Posterior vena cava (tissue), 2 donors: ENCODE measurements around the gene CLEC16A. TPM values are rescaled to one million over a fixed set of nuclear protein-coding genes. Genes with fewer than 3 reads are reported as not detected.

Experiments
- DNase-seq: peaks from one replicate; pipeline ENCODE4 v3.0.0-alpha.2; 2020; ENCODE audit warnings: low spot score
- intact Hi-C, 2 donors: fragments of 100-400 bp; cut with DNase I; formaldehyde crosslinking; loops; one replicate each; pipeline versions ENCODE4 v1.14.1 to v1.14.2; 2022 to 2023
- total RNA-seq, 2 donors: library from RNA; stranded (reverse); fragmentation: NEBNext Ultra II Directional; extraction: Animal tissue kit (Norgen Biotek cat#: 25700); gene quantifications; one replicate each; pipeline ENCODE4 v1.2.1, GENCODE V29; 2021
- donor health status: DM: yes; HTN: yes; CAD: no.
- donor health status: DM: yes; HTN: yes; CAD: no.

CLEC16A gene
- total RNA-seq, 2 donors from 2014 or later, result 19.4 to 20.1 TPM

GRCh38 chr16:10978871-10979446 lies 34.6 kb downstream of the CLEC16A start:
- DNase-seq, result no peak
- intact Hi-C loops, result no loop called here

- no peak for DNase-seq
- intact Hi-C loops, result no loop called here
Measured at GRCh38 chr16:10979717-10980601, 35.6 kb downstream of the CLEC16A start.

GRCh38 chr16:10980813-10981212 lies 36.4 kb downstream of the CLEC16A start:
- intact Hi-C loops, result no loop called here
- no peak for DNase-seq

DNA sequence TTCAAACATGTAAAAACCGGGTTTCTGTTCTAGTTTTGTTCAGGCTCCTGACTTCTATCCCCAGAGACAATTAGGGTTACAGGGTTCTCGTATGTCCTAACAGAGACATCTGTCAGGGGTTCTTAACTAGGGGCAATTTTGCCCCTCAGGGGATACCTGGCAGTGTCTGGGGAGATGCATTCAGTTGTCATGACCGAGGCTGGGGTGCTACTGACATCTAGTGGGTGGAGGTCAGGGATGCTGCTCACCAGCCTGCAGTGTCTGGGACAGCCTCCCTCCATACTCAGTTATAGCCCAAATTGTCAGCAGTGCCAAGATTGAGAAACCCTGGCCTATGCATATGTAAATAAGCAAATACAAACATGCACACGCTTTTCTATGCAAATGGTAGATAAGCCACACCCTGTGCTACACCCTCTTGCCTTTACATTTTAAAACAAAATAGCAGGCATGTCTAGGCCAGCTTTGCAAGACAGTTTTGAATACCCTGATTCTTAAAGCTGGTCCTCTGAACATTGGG lies 37.4 kb downstream of the CLEC16A start:
- intact Hi-C loops, result no loop called here
- DNase-seq, result no peak

GRCh38 chr16:10982465-10983150 lies 38.2 kb downstream of the CLEC16A start:
- DNase-seq, result no peak
- intact Hi-C loops, result no loop called here

DNA sequence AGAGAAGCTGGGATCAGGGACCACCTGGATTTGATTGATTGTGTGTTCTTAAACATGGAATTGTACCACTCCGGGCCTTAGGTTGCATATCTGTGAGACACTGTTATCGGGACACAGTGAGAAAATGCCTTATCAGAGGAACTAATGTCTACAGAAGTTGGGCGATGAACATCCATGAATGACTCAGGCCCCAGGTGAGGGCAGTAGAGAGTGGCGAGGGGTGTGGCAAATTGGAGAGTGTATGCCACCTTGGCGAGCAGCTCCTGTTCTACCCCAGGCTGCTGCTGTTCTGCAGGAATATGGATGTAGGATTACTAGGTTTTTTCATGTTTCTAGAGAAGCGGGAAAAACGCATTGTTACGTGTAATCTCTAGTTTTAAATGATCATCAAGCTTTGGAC lies 38.8 kb downstream of the CLEC16A start:
- DNase-seq, result no peak
- intact Hi-C loops, result no loop called here

- DNase-seq, result no peak
- intact Hi-C loops, result no loop called here
Measured at GRCh38 chr16:10984509-10984908, 40.1 kb downstream of the CLEC16A start.

DNA sequence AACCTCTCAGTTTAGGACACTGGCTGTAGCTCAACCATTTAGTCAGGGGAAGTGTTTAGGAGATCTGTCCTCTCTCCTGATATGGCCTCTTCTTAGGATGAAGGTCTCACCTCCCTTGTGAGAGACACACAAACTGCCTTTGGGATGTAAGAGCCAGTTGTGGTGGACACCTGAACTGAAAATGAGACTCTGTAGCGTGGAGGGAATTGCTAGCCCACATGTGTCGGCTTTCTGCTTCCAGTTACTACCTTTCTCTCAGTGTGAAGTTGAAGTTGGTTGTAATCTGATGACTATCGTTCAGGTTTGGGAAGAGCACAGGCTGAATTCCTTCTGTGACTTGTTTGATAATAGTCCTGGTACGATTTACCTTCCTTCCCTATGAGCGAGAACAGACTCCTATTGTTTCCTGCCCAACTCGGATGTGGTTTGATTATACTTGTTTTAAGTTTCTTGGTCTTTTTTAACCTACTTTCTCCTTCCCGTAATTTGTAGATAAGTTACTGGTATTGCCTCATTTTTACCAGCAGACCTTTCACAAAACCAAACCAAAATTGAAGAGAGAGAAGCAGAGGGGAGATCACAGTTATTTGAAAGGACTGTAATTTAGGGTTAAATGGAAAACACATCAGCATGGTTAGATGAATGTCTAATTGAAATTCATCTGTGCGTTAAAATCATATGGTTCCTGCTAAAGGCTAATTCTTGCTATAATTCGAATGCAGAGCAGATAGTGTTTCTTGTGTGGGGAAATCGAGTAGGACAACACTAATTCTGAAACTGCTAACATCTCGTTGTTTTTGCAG lies 43.2 kb downstream of the CLEC16A start:
- intact Hi-C loops, result no loop called here
- no peak for DNase-seq

DNA sequence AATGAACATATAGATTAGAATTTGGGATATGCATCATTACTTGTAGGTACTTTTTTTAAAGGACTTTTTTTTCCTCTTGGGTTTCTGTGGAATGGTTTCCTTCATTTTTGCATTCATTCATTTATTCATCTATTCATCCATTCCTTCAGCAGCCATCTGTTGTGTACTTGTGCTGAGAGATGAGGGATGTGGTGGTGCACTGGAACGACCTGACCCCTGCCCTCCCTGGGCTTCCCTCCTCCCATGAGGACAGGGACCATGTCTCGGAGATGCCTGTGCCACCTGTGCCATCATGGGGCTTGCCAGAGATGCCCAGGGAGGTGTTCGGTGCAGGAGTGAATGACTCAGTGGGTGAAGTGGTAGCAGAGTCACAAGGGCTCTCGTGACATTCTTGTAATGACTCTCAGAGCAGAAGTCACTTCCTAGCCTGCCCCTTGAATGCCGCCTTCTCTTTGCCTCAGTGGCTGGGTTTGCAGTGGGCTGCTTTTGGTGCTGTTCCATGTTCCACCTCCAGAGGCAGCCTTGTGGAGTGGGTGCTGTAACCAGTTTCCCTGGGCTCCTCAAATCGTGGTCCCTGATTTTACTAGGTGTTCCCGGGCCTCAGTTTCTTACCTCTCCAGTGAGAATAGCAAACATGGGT lies 43.9 kb downstream of the CLEC16A start:
- no peak for DNase-seq
- intact Hi-C loops, result no loop called here

DNA sequence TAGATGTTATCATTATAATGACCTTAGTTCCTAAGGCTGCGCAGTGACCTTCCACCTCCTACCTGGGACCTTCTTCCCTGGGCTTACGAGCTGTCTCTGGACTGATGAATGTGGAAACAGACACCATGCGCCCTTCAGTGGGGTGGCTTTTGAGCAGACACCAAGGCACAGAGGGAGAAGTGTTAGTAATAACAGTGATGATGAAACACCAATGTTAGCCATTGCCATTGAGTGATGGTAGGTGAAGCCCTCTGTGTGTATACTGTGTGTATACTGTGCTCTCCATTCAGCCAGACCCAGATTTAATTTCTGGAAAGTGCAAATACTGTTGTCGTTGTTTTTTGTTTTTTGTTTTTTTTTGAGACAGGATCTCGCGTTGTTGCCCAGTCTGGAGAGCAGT lies 44.5 kb downstream of the CLEC16A start:
- intact Hi-C loops, result no loop called here
- no peak for DNase-seq

DNA sequence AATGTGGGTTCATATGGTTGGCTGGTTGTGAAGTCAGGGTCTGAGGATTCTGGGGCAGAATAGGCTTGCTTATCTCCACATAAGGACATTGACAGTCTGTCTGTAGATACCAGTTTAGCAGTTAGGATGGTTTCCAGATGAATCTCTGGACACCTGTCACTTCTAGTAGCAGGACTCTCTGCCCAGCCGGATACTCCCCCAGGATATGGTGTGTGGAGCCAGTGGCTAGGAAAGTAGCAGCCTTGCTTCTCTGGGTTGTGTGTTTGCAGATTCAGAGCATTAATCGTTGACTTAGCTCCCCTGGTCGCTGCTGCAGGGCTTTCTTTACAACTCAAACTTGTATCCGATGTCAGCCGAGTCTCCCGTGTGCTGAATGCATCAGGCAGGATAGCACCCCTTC lies 45.2 kb downstream of the CLEC16A start:
- no peak for DNase-seq
- intact Hi-C loops, result no loop called here

DNA sequence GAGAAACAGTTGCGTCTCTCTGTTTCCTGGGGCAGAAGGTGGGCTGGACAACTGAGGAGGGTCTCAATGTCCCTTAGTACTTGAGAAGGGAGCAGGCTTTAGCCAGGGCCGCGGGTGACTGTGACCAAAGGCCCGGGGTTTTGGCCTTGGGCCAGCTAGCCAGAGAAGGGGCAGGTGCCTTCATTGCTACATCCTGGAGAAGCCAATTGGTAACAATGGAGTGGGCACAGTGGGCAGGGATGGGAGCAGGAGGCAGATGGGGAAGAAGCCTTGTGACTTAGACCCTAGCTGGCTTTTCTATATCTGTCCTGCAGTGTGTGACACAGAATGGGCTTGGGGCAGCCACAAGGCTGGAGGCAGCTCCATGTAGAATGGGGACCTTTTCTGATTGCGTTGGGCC lies 46.0 kb downstream of the CLEC16A start:
- intact Hi-C loops, result loop anchor here in 1 of 2 donors (10.0 kb wide), 1 partner anchor 174 kb away; no protein-coding TSS in a partner anchor
- no peak for DNase-seq

DNA sequence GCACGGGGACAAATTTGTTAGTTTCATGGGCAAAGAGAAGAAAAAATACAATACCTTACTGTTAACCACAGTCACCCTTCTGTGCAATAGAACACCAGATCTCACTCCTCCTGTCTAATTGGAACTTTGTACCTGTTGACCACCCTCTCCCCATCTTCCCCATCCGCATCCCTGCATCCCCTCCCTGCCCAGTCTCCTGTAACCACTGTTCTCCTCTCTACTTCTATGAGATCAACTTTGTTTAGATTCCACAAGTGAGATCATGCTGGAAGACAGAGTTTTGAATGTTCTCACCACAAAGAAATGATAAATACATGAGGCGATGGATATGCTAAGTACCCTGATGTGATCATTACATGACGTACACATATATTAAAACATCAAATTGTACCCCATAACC lies 47.7 kb downstream of the CLEC16A start:
- intact Hi-C loops, result loop anchor here in 1 of 2 donors (10.0 kb wide), 1 partner anchor 173 kb away; no protein-coding TSS in a partner anchor

GRCh38 chr16:10992797-10993196 lies 48.4 kb downstream of the CLEC16A start:
- intact Hi-C loops, result loop anchor here in 1 of 2 donors (10.0 kb wide), 1 partner anchor 172 kb away; no protein-coding TSS in a partner anchor
- no peak for DNase-seq

More for the DNA sequence above, 47.7 kb downstream of the CLEC16A start:
- no peak for DNase-seq

DNA sequence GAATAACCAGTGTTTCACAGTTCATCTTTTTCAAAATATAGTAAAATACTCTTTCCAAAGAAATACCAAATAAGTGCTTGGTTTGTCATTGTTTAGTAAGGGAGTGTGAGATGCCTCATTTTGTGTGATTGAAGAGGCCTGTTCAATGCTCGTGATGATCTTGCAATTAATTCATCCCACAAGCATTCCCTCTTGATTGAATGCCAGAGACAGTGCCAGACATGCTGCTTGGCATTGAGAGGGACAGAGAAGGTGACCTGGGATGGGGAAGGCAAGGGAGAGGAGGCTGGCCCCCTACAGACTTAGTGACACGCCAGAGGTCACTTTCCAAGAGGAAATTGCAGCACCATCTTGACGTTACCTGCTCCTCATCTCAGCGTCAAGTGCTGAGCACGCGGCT lies 49.3 kb downstream of the CLEC16A start:
- intact Hi-C loops, result loop anchor here in 1 of 2 donors (10.0 kb wide), 1 partner anchor 171 kb away; no protein-coding TSS in a partner anchor
- no peak for DNase-seq

DNA sequence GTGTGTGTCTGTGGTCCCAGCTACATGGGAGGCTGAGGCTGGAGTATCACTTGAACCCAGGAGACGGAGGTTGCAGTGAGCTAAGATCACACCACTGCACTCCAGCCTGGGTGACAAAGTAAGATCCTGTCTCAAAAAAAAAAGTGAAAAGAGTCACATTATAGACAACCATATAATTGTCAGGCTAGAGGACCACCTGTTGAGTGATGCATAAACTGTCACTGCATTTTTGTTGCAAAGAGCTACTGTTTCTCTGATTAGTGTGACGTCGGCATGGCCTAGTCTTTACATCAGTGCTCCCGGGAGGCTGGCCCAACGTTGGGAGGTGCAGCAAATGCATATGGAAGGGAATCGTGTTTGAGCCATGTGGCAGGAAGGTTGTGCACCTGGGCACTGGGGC lies 50.2 kb downstream of the CLEC16A start:
- no peak for DNase-seq
- intact Hi-C loops, result loop anchor here in 1 of 2 donors (10.0 kb wide), 1 partner anchor 170 kb away; no protein-coding TSS in a partner anchor

DNA sequence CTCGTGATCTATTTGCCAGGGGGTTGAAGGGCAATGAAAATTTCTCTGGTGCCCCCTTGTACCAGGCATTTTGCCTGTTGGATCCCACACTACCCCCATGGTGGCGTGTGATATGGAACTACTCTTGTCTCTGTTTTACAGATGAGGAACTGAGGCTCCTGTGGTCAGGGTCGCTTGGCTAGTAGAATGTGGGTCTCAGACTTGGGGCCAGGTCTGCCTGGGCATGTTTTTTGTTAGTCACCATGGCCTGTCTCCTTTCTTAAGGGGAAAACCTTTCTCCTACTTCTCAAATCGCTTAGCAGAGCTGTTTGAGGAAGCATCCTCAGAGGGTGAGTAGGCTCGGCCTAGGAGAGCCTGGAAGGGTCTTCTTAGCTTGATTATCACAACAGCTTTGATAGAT lies 51.2 kb downstream of the CLEC16A start:
- intact Hi-C loops, result loop anchor here in 1 of 2 donors (10.0 kb wide), 1 partner anchor 169 kb away; no protein-coding TSS in a partner anchor
- DNase-seq, result no peak

DNA sequence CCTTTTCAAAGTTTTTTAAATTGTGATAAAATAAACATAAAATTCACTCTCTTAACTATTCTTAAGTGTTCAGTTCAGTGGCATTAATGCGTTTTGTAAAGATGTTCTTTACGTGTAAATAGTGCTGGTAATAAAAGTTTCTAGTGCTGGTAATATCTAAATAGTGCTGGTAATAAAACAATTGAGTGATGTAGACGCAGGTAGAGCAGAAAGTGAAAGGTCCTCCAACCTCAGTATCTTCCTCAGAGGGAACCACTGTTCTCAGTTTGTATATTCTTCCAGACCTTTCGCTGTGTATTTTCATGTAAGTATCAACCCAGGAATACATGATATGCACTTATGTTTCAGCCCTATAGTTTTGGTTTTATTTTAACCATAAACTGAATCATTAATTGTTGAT lies 53.1 kb downstream of the CLEC16A start:
- DNase-seq, result no peak
- intact Hi-C loops, result loop anchor here in 1 of 2 donors (10.0 kb wide), 1 partner anchor 167 kb away; no protein-coding TSS in a partner anchor
